Activated T-cell treated with anti-CD3 and anti-CD28 coated beads, Interleukin-2, amount 50 U/mL, for 72 hours (primary cell): ENCODE data around the gene KLC4. TPM values are rescaled to one million over a fixed set of nuclear protein-coding genes. Genes with fewer than 3 reads are reported as not detected.
"Not testable (repeated sequence)": the region's sequence is repeated elsewhere in the genome, so short reads cannot be mapped to it uniquely, and the experiment has no call there.

Source experiments
- ATAC-seq, 2 donors: fragments of 150-1000 bp; cut with Tn5 transposase; replicated peaks in 1 of 2; 2 replicates each; pipeline ENCODE4 v1.10.0; 2021; ENCODE audit warnings: moderate library complexity in 2 of 2, mild to moderate bottlenecking in 1 of 2
- DNase-seq, 2 donors: peaks; one replicate each; pipeline ENCODE4 v3.0.0; 2021 to 2022; ENCODE audit warnings: mixed read lengths in 1 of 2
- H3K27ac Mint-ChIP-seq: one replicate; pipeline ENCODE4 v1.8.0; 2022; ENCODE audit warnings: mild to moderate bottlenecking, moderate library complexity, mixed read lengths
- H3K27me3 Mint-ChIP-seq: one replicate; pipeline ENCODE4 v1.8.0; 2022; ENCODE audit warnings: low read depth, mixed read lengths
- H3K36me3 Mint-ChIP-seq, 2 donors: one replicate each; pipeline ENCODE4 v1.8.0; 2022; ENCODE audit warnings: mixed read lengths in 2 of 2, mild to moderate bottlenecking in 1 of 2; ENCODE audit not compliant: insufficient read depth in 2 of 2
- H3K4me1 Mint-ChIP-seq: one replicate; pipeline ENCODE4 v1.8.0; 2022; ENCODE audit warnings: low read depth, mixed read lengths
- H3K4me3 Mint-ChIP-seq, 2 donors: one replicate each; pipeline ENCODE4 v1.8.0; 2022; ENCODE audit warnings: mild to moderate bottlenecking in 2 of 2, mixed read lengths in 2 of 2, moderate library complexity in 2 of 2
- H3K9me3 Mint-ChIP-seq, 2 donors: one replicate each; pipeline ENCODE4 v1.8.0; 2022; ENCODE audit warnings: mixed read lengths in 2 of 2
- total RNA-seq, 2 donors: library from RNA; stranded (reverse); gene quantifications; one replicate each; pipeline ENCODE4 v1.2.3, GENCODE V29; 2022

KLC4 gene
- total RNA-seq, 2 donors from 2014 or later, result 36.9 to 37.4 TPM

GRCh38 chr6:43040542-43041257 is 18.7 kb upstream of the KLC4 start:
- Mint-ChIP-seq H3K9me3 (no peaks in the 10 kb centered on the region), H3K4me1 (no peaks in the 10 kb centered on the region), H3K36me3 (peaks cover 0 to 9% of the 10 kb centered on the region in 2 donors), H3K4me3 (no peak overlapping the region), H3K27ac (no peak overlapping the region), H3K27me3 (no peaks in the 10 kb centered on the region)
- DNase-seq (no peak), ATAC-seq (no peak)

GRCh38 chr6:43041475-43041874 is 18.0 kb upstream of the KLC4 start:
- H3K4me3 Mint-ChIP-seq, ATAC-seq, H3K27me3 Mint-ChIP-seq, H3K9me3 Mint-ChIP-seq, H3K4me1 Mint-ChIP-seq, H3K27ac Mint-ChIP-seq, DNase-seq: not testable (repeated sequence)
- peaks cover 0 to 11% of the 10 kb centered on the region in 2 donors for H3K36me3 Mint-ChIP-seq

- H3K4me1 Mint-ChIP-seq, result no peaks in the 10 kb centered on the region
- H3K4me3 Mint-ChIP-seq, result no peak overlapping the region
- H3K27ac Mint-ChIP-seq, result no peak overlapping the region
- H3K27me3 Mint-ChIP-seq, result no peaks in the 10 kb centered on the region
- ATAC-seq (no peak), DNase-seq (no peak)
- no peaks in the 10 kb centered on the region for H3K9me3 Mint-ChIP-seq
- H3K36me3 Mint-ChIP-seq, result peaks cover 0 to 11% of the 10 kb centered on the region in 2 donors
Measured at GRCh38 chr6:43043310-43043709, 16.1 kb upstream of the KLC4 start.

GRCh38 chr6:43045371-43045930 is 14.0 kb upstream of the KLC4 start:
- DNase-seq (no peak), ATAC-seq (no peak)
- Mint-ChIP-seq H3K27ac (no peak overlapping the region), H3K9me3 (no peaks in the 10 kb centered on the region), H3K27me3 (no peaks in the 10 kb centered on the region), H3K4me1 (peaks cover 7% of the 10 kb centered on the region), H3K4me3 (no peak overlapping the region), H3K36me3 (peaks cover 0 to 17% of the 10 kb centered on the region in 2 donors)

GRCh38 chr6:43047998-43048397 is 11.4 kb upstream of the KLC4 start:
- Mint-ChIP-seq H3K9me3 (no peaks in the 10 kb centered on the region), H3K4me3 (no peak overlapping the region), H3K27me3 (no peaks in the 10 kb centered on the region), H3K27ac (no peak overlapping the region), H3K36me3 (peaks cover 0 to 16% of the 10 kb centered on the region in 2 donors), H3K4me1 (peaks cover 31% of the 10 kb centered on the region)
- ATAC-seq (no peak), DNase-seq (no peak)

- no peak for DNase-seq
- Mint-ChIP-seq H3K27ac (no peak overlapping the region), H3K36me3 (peaks cover 4 to 14% of the 10 kb centered on the region in 2 donors), H3K9me3 (no peaks in the 10 kb centered on the region), H3K4me3 (no peak overlapping the region), H3K27me3 (no peaks in the 10 kb centered on the region), H3K4me1 (peaks cover 48% of the 10 kb centered on the region)
- ATAC-seq, result no peak
Measured at GRCh38 chr6:43050981-43051380, 8.4 kb upstream of the KLC4 start.

GRCh38 chr6:43052225-43052841 is 7.1 kb upstream of the KLC4 start:
- H3K4me3 Mint-ChIP-seq, result peak overlapping the region; percentile 96 to 99
- H3K36me3 Mint-ChIP-seq, result peaks cover 4 to 11% of the 10 kb centered on the region in 2 donors
- no peak for ATAC-seq
- no peak for DNase-seq
- H3K4me1 Mint-ChIP-seq, result peaks cover 50% of the 10 kb centered on the region
- no peaks in the 10 kb centered on the region for H3K9me3 Mint-ChIP-seq
- peak overlapping the region; percentile 88 for H3K27ac Mint-ChIP-seq
- H3K27me3 Mint-ChIP-seq, result no peaks in the 10 kb centered on the region

- DNase-seq (peak; percentile 23 to 35), ATAC-seq (peak; percentile 10 to 11)
- peaks cover 4 to 11% of the 10 kb centered on the region in 2 donors for H3K36me3 Mint-ChIP-seq
Measured at GRCh38 chr6:43052842-43053544, 6.4 kb upstream of the KLC4 start.

GRCh38 chr6:43053545-43054205 is 5.8 kb upstream of the KLC4 start, which contains the start of gene CUL7:
Gene CUL7 (minus strand): TSS chr6:43053851. CDS start chr6:43052788, 1,063 bp downstream.
- peak within 1 kb of the TSS; percentile 99 for H3K27ac Mint-ChIP-seq
- DNase-seq (peak; percentile 95 to 96), ATAC-seq (peak; percentile 99 to 100)
- no peaks in the 10 kb centered on the region for H3K9me3 Mint-ChIP-seq
- peak within 1 kb of the TSS; percentile 96 to 99 for H3K4me3 Mint-ChIP-seq
- peaks cover 4 to 11% of the 10 kb centered on the region in 2 donors for H3K36me3 Mint-ChIP-seq
- H3K27me3 Mint-ChIP-seq, result no peaks in the 10 kb centered on the region
- peaks cover 62% of the 10 kb centered on the region for H3K4me1 Mint-ChIP-seq

More at GRCh38 chr6:43052842-43053544, 6.4 kb upstream of the KLC4 start:
- Mint-ChIP-seq H3K27me3 (no peaks in the 10 kb centered on the region), H3K4me1 (peaks cover 55% of the 10 kb centered on the region), H3K9me3 (no peaks in the 10 kb centered on the region), H3K27ac (peak overlapping the region; percentile 88), H3K4me3 (peak overlapping the region; percentile 96 to 99)

GRCh38 chr6:43054206-43054943 is 5.1 kb upstream of the KLC4 start:
- peaks cover 65% of the 10 kb centered on the region for H3K4me1 Mint-ChIP-seq
- ATAC-seq, result no peak
- peak overlapping the region; percentile 96 to 99 for H3K4me3 Mint-ChIP-seq
- H3K27me3 Mint-ChIP-seq, result no peaks in the 10 kb centered on the region
- H3K27ac Mint-ChIP-seq, result peak overlapping the region; percentile 99
- peaks cover 4 to 10% of the 10 kb centered on the region in 2 donors for H3K36me3 Mint-ChIP-seq
- no peak for DNase-seq
- no peaks in the 10 kb centered on the region for H3K9me3 Mint-ChIP-seq

GRCh38 chr6:43055966-43056365 is 3.5 kb upstream of the KLC4 start:
- ATAC-seq, result no peak
- Mint-ChIP-seq H3K4me3 (no peak overlapping the region), H3K27me3 (no peaks in the 10 kb centered on the region), H3K36me3 (peaks cover 4 to 5% of the 10 kb centered on the region in 2 donors), H3K4me1 (peaks cover 66% of the 10 kb centered on the region), H3K9me3 (no peaks in the 10 kb centered on the region), H3K27ac (no peak overlapping the region)
- DNase-seq, result no peak

- no peak for DNase-seq
- Mint-ChIP-seq H3K27me3 (no peaks in the 10 kb centered on the region), H3K36me3 (peaks cover 3% of the 10 kb centered on the region in 2 donors), H3K27ac (peak overlapping the region; percentile 96), H3K4me3 (peak overlapping the region; percentile 90 to 94), H3K9me3 (no peaks in the 10 kb centered on the region), H3K4me1 (peaks cover 46% of the 10 kb centered on the region)
- ATAC-seq, result no peak
Measured at GRCh38 chr6:43058531-43058930, 900 bp upstream of the KLC4 start.
